GM06990 (cell line): ENCODE results near the gene DHX16.
"Not testable (repeated sequence)": the region's sequence is repeated elsewhere in the genome, so short reads cannot be mapped to it uniquely, and the experiment has no call there.

Source experiments
- DNase-seq: peaks from one replicate; pipeline ENCODE4 v3.0.0-alpha.2; 2011; ENCODE audit not compliant: insufficient read length; ENCODE audit errors: extremely low read depth
- H3K27me3 ChIP-seq: replicated peaks from 2 replicates; pipeline ENCODE4 v1.6.0; 2011; ENCODE audit warnings: low read length; ENCODE audit not compliant: control insufficient read depth, insufficient read depth
- H3K36me3 ChIP-seq: 2 replicates; pipeline ENCODE4 v1.5.1; 2011; ENCODE audit warnings: low read length; ENCODE audit not compliant: control insufficient read depth, insufficient read depth
- H3K4me3 ChIP-seq: replicated peaks from 2 replicates; pipeline ENCODE4 v1.5.1; 2011; ENCODE audit warnings: low read depth, mild to moderate bottlenecking, control low read depth, low read length
- CTCF ChIP-seq: IDR thresholded peaks from 2 replicates; pipeline ENCODE4 v1.5.1; 2011; ENCODE audit warnings: low read length, control low read depth, mild to moderate bottlenecking, inconsistent platforms; ENCODE audit not compliant: insufficient read depth, poor library complexity, severe bottlenecking

DHX16 gene

DNA sequence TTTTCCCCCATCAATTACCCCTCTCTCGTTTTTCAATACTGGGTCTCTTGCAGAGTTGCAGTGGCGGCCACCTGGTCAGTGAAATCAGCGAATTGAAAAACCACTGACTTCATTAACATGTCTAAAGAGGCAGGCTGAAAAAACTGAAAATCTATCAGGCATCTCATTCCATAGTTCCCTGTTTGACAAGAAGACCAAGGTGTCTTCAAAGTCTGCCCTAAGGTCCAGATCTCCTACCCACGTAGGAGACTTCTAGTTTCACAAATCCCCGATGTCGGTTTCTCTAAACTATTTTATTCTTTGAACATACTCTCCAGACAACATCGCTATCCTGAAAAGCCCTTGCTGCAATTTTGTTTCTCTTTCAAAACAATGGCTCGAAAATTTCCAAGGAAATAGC, 46.5 kb upstream of the DHX16 start:
- Histone ChIP-seq H3K4me3 (peak overlapping the region; percentile 98), H3K36me3 (peaks cover 20% of the 10 kb centered on the region), H3K27me3 (no peaks in the 10 kb centered on the region)
- no peak for TF ChIP-seq CTCF
- DNase-seq: no peak

GRCh38 chr6:30717845-30718720, 45.3 kb upstream of the DHX16 start:
- not testable (repeated sequence) for H3K27me3 ChIP-seq, DNase-seq
- peak overlapping the region; percentile 72 for H3K4me3 ChIP-seq
- H3K36me3 ChIP-seq: peaks cover 14% of the 10 kb centered on the region

DNA sequence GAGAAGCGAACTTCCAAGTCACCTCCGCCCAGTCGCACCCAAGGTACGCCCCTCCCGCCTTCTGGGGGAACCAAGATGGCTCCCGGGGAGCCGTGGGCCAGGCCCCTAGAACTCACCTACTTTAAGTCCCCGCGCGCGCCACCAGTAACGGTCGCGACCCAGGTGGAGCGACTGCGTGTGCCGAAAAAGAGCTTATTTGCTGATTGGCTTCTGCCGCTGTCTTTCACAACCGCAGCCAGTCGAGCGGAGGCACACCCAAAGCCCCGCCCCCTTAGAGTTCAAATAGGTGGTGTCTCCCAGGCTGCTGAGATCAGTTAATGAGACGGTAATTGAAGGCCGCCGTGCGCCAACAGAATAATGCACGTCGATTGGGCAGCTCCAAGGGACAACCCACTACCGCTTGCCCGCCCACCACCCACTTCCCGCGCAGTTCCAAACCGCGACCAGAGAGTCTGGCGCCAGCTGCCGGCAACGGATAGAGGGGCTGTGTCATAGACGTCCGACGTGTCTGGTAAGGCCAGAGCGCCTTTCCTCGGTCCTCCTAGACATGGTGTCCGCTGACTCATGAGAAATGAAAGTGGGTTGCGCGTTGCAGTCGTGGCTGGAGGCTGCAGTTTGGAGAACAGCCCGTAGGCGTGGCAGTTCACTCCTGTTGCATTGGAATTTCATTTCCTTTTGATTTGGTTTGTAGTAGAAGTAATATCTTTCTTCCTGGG, 44.5 kb upstream of the DHX16 start, which contains the start of gene MDC1:
Gene MDC1 (minus strand): TSS at position 153 of the 716 bp plus-strand sequence. CDS start 2,106 bp downstream, outside the sequence.
- H3K36me3 ChIP-seq: peaks cover 14% of the 10 kb centered on the region
- no peak for TF ChIP-seq CTCF
- H3K4me3 ChIP-seq: peak within 1 kb of the TSS; percentile 72
- peak; percentile 99 for DNase-seq
- no peaks in the 10 kb centered on the region for H3K27me3 ChIP-seq

DNA sequence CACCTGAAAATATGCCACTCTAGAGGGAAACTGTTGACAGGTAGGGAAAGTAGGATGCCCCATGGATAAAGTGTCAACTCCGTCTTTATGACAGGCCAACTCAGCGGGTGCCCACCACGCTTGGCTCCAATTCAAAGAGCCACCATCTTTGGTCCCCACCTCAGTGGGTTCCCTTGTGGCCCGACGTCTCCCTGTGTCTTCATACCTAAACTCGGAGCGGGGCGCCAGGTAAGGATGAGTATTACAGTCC, 44.0 kb upstream of the DHX16 start:
- no peak for TF ChIP-seq CTCF
- Histone ChIP-seq H3K27me3 (no peaks in the 10 kb centered on the region), H3K36me3 (peaks cover 15% of the 10 kb centered on the region), H3K4me3 (peak overlapping the region; percentile 68)
- DNase-seq: no peak

GRCh38 chr6:30714263-30714662, 41.5 kb upstream of the DHX16 start:
- peaks cover 17% of the 10 kb centered on the region for H3K36me3 ChIP-seq
- no peak for DNase-seq
- H3K27me3 ChIP-seq: no peaks in the 10 kb centered on the region
- H3K4me3 ChIP-seq: no peak overlapping the region
- no peak for TF ChIP-seq CTCF

- Histone ChIP-seq H3K36me3 (peaks cover 17% of the 10 kb centered on the region), H3K4me3 (no peak overlapping the region), H3K27me3 (no peaks in the 10 kb centered on the region)
- no peak for TF ChIP-seq CTCF
- DNase-seq: no peak
These were observed 39.7 kb upstream of the DHX16 start for GRCh38 chr6:30712441-30712945.
